ENCODE measurements around the gene LCN12. TPM values are rescaled to one million over a fixed set of nuclear protein-coding genes. Genes with fewer than 3 reads are reported as not detected.

Gene LCN12
- total RNA-seq, 1 donor from 2014 or later, result not detected

- DNase-seq (ENCODE audit: low read depth), result no peak
- Histone ChIP-seq H4K20me1 (ENCODE audit: insufficient read depth, low read length) (no peaks in the 10 kb centered on the region), H3K27me3 (ENCODE audit: insufficient read depth, low read length) (peaks cover 16% of the 10 kb centered on the region), H3K9me3 (ENCODE audit: insufficient read depth, low read depth, low read length) (no peaks in the 10 kb centered on the region), H3K4me1 (ENCODE audit: insufficient read depth, low read length) (peaks cover 5% of the 10 kb centered on the region), H3K79me2 (ENCODE audit: insufficient read depth, low read length) (no peaks in the 10 kb centered on the region), H2AFZ (ENCODE audit: low read depth, low read length) (no peak overlapping the region), H3K27ac (ENCODE audit: low read depth, low read length) (no peak overlapping the region), H3K4me2 (ENCODE audit: low read length) (no peak overlapping the region), H3K9ac (ENCODE audit: low read length) (no peak overlapping the region), H3K4me3 (ENCODE audit: insufficient read depth, low read depth, low read length) (no peak overlapping the region), H3K36me3 (ENCODE audit: insufficient read depth, low read length) (no peaks in the 10 kb centered on the region)
- H3K36me3 Mint-ChIP-seq (ENCODE audit: low read depth, unreplicated experiment), result peaks cover 3% of the 10 kb centered on the region
- no peak for TF ChIP-seq EZH2 (IDR thresholded peaks at IDR 0.05; ENCODE audit: insufficient read depth, low read length)
- no peak for TF ChIP-seq CTCF (IDR thresholded peaks at IDR 0.05; ENCODE audit: insufficient read depth, low read depth, low read length)
- peaks cover 19% of the 10 kb centered on the region for H3K27me3 Mint-ChIP-seq (ENCODE audit: low read depth, unreplicated experiment)
- no peak overlapping the region for H3K27ac Mint-ChIP-seq (ENCODE audit: unreplicated experiment)
- H3K9me3 Mint-ChIP-seq (ENCODE audit: unreplicated experiment), result no peaks in the 10 kb centered on the region
- no peak for FAIRE-seq
- H3K4me3 Mint-ChIP-seq (ENCODE audit: unreplicated experiment), result no peak overlapping the region
- H3K4me1 Mint-ChIP-seq (ENCODE audit: low read depth, unreplicated experiment), result no peaks in the 10 kb centered on the region
Observed at GRCh38 chr9:136980669-136981478, 28.8 kb downstream of the LCN12 start.

GRCh38 chr9:136981588-136982231 is 29.6 kb downstream of the LCN12 start:
- no peak for FAIRE-seq

More at GRCh38 chr9:136981588-136982231, 29.6 kb downstream of the LCN12 start:
- H3K36me3 ChIP-seq (ENCODE audit: insufficient read depth, low read length), result no peaks in the 10 kb centered on the region
- Mint-ChIP-seq H3K4me3 (ENCODE audit: unreplicated experiment) (no peak overlapping the region), H3K27me3 (ENCODE audit: low read depth, unreplicated experiment) (peaks cover 21% of the 10 kb centered on the region), H3K27ac (ENCODE audit: unreplicated experiment) (no peak overlapping the region), H3K36me3 (ENCODE audit: low read depth, unreplicated experiment) (peaks cover 3% of the 10 kb centered on the region), H3K9me3 (ENCODE audit: unreplicated experiment) (no peaks in the 10 kb centered on the region), H3K4me1 (ENCODE audit: low read depth, unreplicated experiment) (no peaks in the 10 kb centered on the region)
- DNase-seq (ENCODE audit: low read depth), result no peak
- no peak overlapping the region for H3K4me3 ChIP-seq (ENCODE audit: insufficient read depth, low read depth, low read length)
- no peak overlapping the region for H3K27ac ChIP-seq (ENCODE audit: low read depth, low read length)
- no peak overlapping the region for H3K4me2 ChIP-seq (ENCODE audit: low read length)
- H4K20me1 ChIP-seq (ENCODE audit: insufficient read depth, low read length), result no peaks in the 10 kb centered on the region
- H2AFZ ChIP-seq (ENCODE audit: low read depth, low read length), result no peak overlapping the region
- peaks cover 5% of the 10 kb centered on the region for H3K4me1 ChIP-seq (ENCODE audit: insufficient read depth, low read length)
- H3K9me3 ChIP-seq (ENCODE audit: insufficient read depth, low read depth, low read length), result no peaks in the 10 kb centered on the region
- peaks cover 21% of the 10 kb centered on the region for H3K27me3 ChIP-seq (ENCODE audit: insufficient read depth, low read length)
- no peak for TF ChIP-seq EZH2 (IDR thresholded peaks at IDR 0.05; ENCODE audit: insufficient read depth, low read length)
- TF ChIP-seq CTCF (IDR thresholded peaks at IDR 0.05; ENCODE audit: insufficient read depth, low read depth, low read length), result no peak
- no peak overlapping the region for H3K9ac ChIP-seq (ENCODE audit: low read length)
- no peaks in the 10 kb centered on the region for H3K79me2 ChIP-seq (ENCODE audit: insufficient read depth, low read length)

Data from astrocyte (in vitro differentiated cells and primary cell).